H1 (cell line): ENCODE data around the gene UBR1. TPM values are rescaled to one million over a fixed set of nuclear protein-coding genes. Genes with fewer than 3 reads are reported as not detected.
A peak's percentile ranks its signal among the peaks of the same experiment; 100 is the strongest.

Source experiments
- ASH2L ChIP-seq: fragments of 200-600, 300-600 bp; sonication (generic); IDR thresholded peaks from one replicate; pipeline ENCODE4 v1.7.1; 2017; ENCODE audit warnings: low read length
- ATF3 ChIP-seq: IDR thresholded peaks from 2 replicates; pipeline ENCODE4 v1.6.1; 2011; ENCODE audit warnings: low read depth, mild to moderate bottlenecking, low read length; ENCODE audit not compliant: insufficient read depth
- CEBPB ChIP-seq: IDR thresholded peaks from 2 replicates; pipeline ENCODE4 v1.6.1; 2012; ENCODE audit warnings: low read depth, low read length
- CHD2 ChIP-seq: IDR thresholded peaks from 2 replicates; pipeline ENCODE4 v1.6.1; 2012; ENCODE audit warnings: low read length, improper control_type of control experiment
- EGR1 ChIP-seq: IDR thresholded peaks from 2 replicates; pipeline ENCODE4 v1.6.1; 2011; ENCODE audit warnings: low read depth, low read length, borderline replicate concordance
- FOSL1 ChIP-seq: IDR thresholded peaks from 2 replicates; pipeline ENCODE4 v1.6.1; 2011; ENCODE audit warnings: mild to moderate bottlenecking, low read depth, low read length, moderate library complexity; ENCODE audit not compliant: insufficient read depth
- GABPA ChIP-seq: IDR thresholded peaks from 2 replicates; pipeline ENCODE4 v1.6.1; 2011; ENCODE audit warnings: mild to moderate bottlenecking, low read length, moderate library complexity, borderline replicate concordance; ENCODE audit not compliant: insufficient read depth
- KDM1A ChIP-seq: fragments of 200-600, 300-600 bp; sonication (generic); IDR thresholded peaks from 2 replicates; pipeline ENCODE4 v1.7.1; 2016; ENCODE audit warnings: mild to moderate bottlenecking, low read length, borderline replicate concordance
- KDM5A ChIP-seq: fragments of 200-600 bp; IDR thresholded peaks from 2 replicates; pipeline ENCODE4 v1.7.1; 2012; ENCODE audit warnings: mild to moderate bottlenecking, low read length, inconsistent platforms, mixed read lengths
- NRF1 ChIP-seq: IDR thresholded peaks from 2 replicates; pipeline ENCODE4 v1.6.1; 2011; ENCODE audit warnings: mild to moderate bottlenecking, low read depth, low read length, improper control_type of control experiment
- RAD21 ChIP-seq, 2 experiments: IDR thresholded peaks in 1 of 2; conservative IDR thresholded peaks in 1 of 2; 2 replicates each; pipeline ENCODE4 v1.6.1; 2011; ENCODE audit warnings: low read depth in 2 of 2, low read length in 2 of 2, improper control_type of control experiment in 1 of 2, inconsistent platforms in 1 of 2, mild to moderate bottlenecking in 1 of 2, moderate library complexity in 1 of 2
- RFX5 ChIP-seq: IDR thresholded peaks from 2 replicates; pipeline ENCODE4 v1.6.1; 2011; ENCODE audit warnings: low read depth, low read length, improper control_type of control experiment, borderline replicate concordance
- RNF2 ChIP-seq: fragments of 200-900, 300-1000 bp; sonication (generic); IDR thresholded peaks from 2 replicates; pipeline ENCODE4 v1.7.1; 2016; ENCODE audit warnings: borderline replicate concordance, low read depth, mild to moderate bottlenecking, antibody characterized with exemption, low read length; ENCODE audit not compliant: poor library complexity, severe bottlenecking; ENCODE audit errors: missing control alignments
- SAP30 ChIP-seq: fragments of 300-600 bp; sonication (generic); IDR thresholded peaks from 2 replicates; pipeline ENCODE4 v1.7.1; 2012; ENCODE audit warnings: low read length, moderate library complexity, mild to moderate bottlenecking, inconsistent platforms; ENCODE audit not compliant: insufficient read depth, insufficient replicate concordance
- USF2 ChIP-seq: IDR thresholded peaks from 2 replicates; pipeline ENCODE4 v1.6.1; 2011; ENCODE audit warnings: low read length, improper control_type of control experiment
- polyA plus RNA-seq, 7 experiments: library from polyadenylated mRNA; depleted of rRNA in 3 of 7; stranded (reverse) in 5 of 7; unstranded in 2 of 7; fragments of >200 nt in 5 of 7; fragments of 200-250 nt in 2 of 7; gene quantifications; 1 replicate in 5 of 7; 2 replicates in 1 of 7; 4 replicates in 1 of 7; pipeline versions ENCODE4 v1.2.1 to v1.2.3, GENCODE V29; 2011 to 2013; ENCODE audit warnings: missing spikeins in 2 of 7, mixed read lengths in 2 of 7
- total RNA-seq: library from RNA; stranded (reverse); fragmentation: NEBNext Ultra II Directional; extraction: Animal tissue kit (Norgen Biotek cat#: 25700); gene quantifications from 2 replicates; pipeline ENCODE4 v1.2.1, GENCODE V29; 2021

UBR1 gene
- total and polyA plus RNA-seq, 2 of the 8 experiments (the other 6 are each of a cell fraction or from before 2014, with no cell fraction given): 3.7 to 18.7 TPM

GRCh38 chr15:42920519-42921341, 185.1 kb downstream of the UBR1 start, which contains the start of gene TTBK2 (continued):
- TF ChIP-seq USF2 (no peak), ASH2L (no peak), CHD2 (peak; percentile 95), KDM5A (no peak), ATF3 (no peak), EGR1 (no peak), RAD21 (IDR thresholded peaks at IDR 0.05 in 1 of 2, conservative IDR thresholded peaks at IDR 0.05 in 1 of 2; ENCODE audit: low read depth in 2 of 2, low read length in 2 of 2) (no peak), FOSL1 (no peak), SAP30 (peak; percentile 19), RFX5 (no peak), KDM1A (no peak), GABPA (no peak), NRF1 (peak; percentile 78), CEBPB (no peak), RNF2 (no peak)
